ENCODE results near the gene GH1. TPM values are rescaled to one million over a fixed set of nuclear protein-coding genes. Genes with fewer than 3 reads are reported as not detected.
A peak's percentile ranks its signal among the peaks of the same experiment; 100 is the strongest.

GH1 gene
- total and polyA plus RNA-seq, 9 of the 15 experiments (the other 6 are each of a cell fraction or from before 2014, with no cell fraction given) = not detected

- peak; percentile 42 to 74 for TF ChIP-seq E2F6 (IDR thresholded peaks at IDR 0.05; ENCODE audit: borderline replicate concordance in 1 of 2, extremely low read depth in 1 of 2, insufficient read depth in 1 of 2, insufficient read length in 1 of 2, low read depth in 1 of 2, low read length in 1 of 2, poor library complexity in 1 of 2, severe bottlenecking in 1 of 2)
- TF ChIP-seq JUND (IDR thresholded peaks at IDR 0.05; ENCODE audit: borderline replicate concordance, low read depth, low read length) = peak; percentile 39; the same call in 1 of the 2 replicates
- TF ChIP-seq JUND (tag; IDR thresholded peaks at IDR 0.05; ENCODE audit: borderline replicate concordance, low read depth, low read length) = peak; percentile 23; the same call in 1 of the 3 replicates
- peak; percentile 72 for TF ChIP-seq ATF3 (IDR thresholded peaks at IDR 0.05)
- no peak for TF ChIP-seq ATF3 (CRISPR knock-in tag; conservative IDR thresholded peaks at IDR 0.05)
- no peak for TF ChIP-seq ZNF282 (CRISPR knock-in tag; IDR thresholded peaks at IDR 0.05)
- TF ChIP-seq ZFP36 (IDR thresholded peaks at IDR 0.05; ENCODE audit: low read depth, low read length, partially characterized antibody) = no peak
- no peak for TF ChIP-seq C11orf30 (IDR thresholded peaks at IDR 0.05; ENCODE audit: low read depth)
- no peak for TF ChIP-seq KLF13 (tag; IDR thresholded peaks at IDR 0.05; ENCODE audit: borderline replicate concordance, low read depth)
- peak; percentile 88 for TF ChIP-seq RAD51 (IDR thresholded peaks at IDR 0.05; ENCODE audit: borderline replicate concordance, low read depth)
- no peak for TF ChIP-seq SP1 (CRISPR knock-in tag; IDR thresholded peaks at IDR 0.05)
- peak; percentile 78 for TF ChIP-seq L3MBTL2 (IDR thresholded peaks at IDR 0.05)
- no peak for TF ChIP-seq CREB1 (IDR thresholded peaks at IDR 0.05)
- TF ChIP-seq CREB1 (CRISPR knock-in tag; IDR thresholded peaks at IDR 0.05) = peak; percentile 40; the same call in 1 of the 2 replicates
- TF ChIP-seq MYBL2 (IDR thresholded peaks at IDR 0.05; ENCODE audit: low read depth) = no peak
- no peak for TF ChIP-seq MYBL2 (CRISPR knock-in tag; IDR thresholded peaks at IDR 0.05; ENCODE audit: borderline replicate concordance)
- TF ChIP-seq EP400 (IDR thresholded peaks at IDR 0.05) = peak; percentile 39; the same call in 1 of the 2 replicates
- 0 out of 2 replicates have a peak, but pooled peaks have one; percentile 53 for TF ChIP-seq ZNF232 (CRISPR knock-in tag; IDR thresholded peaks at IDR 0.05)
- no peak for TF ChIP-seq ZSCAN32 (CRISPR knock-in tag; IDR thresholded peaks at IDR 0.05)
- no peak for TF ChIP-seq TCF7 (IDR thresholded peaks at IDR 0.05; ENCODE audit: borderline replicate concordance)
Measured at GRCh38 chr17:63967953-63968352, 49.3 kb upstream of the GH1 start (continued).

Measured in K562 (cell line).